Smooth muscle cell (in vitro differentiated cells): ENCODE measurements around the gene NEXN. TPM values are rescaled to one million over a fixed set of nuclear protein-coding genes. Genes with fewer than 3 reads are reported as not detected.

Experiments
- DNase-seq: peaks from one replicate; lab custom pipeline; 2025; ENCODE audit not compliant: unreplicated experiment; lab: John Stamatoyannopoulos, UW
- H2AFZ ChIP-seq: fragments of 200-600 bp; sonication (generic); 2 replicates; pipeline ENCODE4 v1.6.0; 2016; ENCODE audit warnings: antibody characterized with exemption, low read depth, mild to moderate bottlenecking
- H3F3A ChIP-seq: fragments of 200-600 bp; sonication (generic); 2 replicates; pipeline ENCODE4 v1.6.0; 2017; ENCODE audit warnings: antibody characterized with exemption, low read depth
- H3K27ac ChIP-seq: fragments of 200-600 bp; sonication (generic); 2 replicates; pipeline ENCODE4 v1.5.1; 2016; ENCODE audit warnings: low read depth, mild to moderate bottlenecking
- H3K27me3 ChIP-seq: fragments of 200-600 bp; sonication (generic); 2 replicates; pipeline ENCODE4 v1.6.1; 2016; ENCODE audit warnings: low read depth, mild to moderate bottlenecking
- H3K36me3 ChIP-seq: fragments of 200-600 bp; sonication (generic); 2 replicates; pipeline ENCODE4 v1.5.1; 2016; ENCODE audit warnings: low read depth
- H3K4me1 ChIP-seq: fragments of 200-600 bp; sonication (generic); 2 replicates; pipeline ENCODE4 v1.5.1; 2016; ENCODE audit warnings: low read depth
- H3K4me2 ChIP-seq: fragments of 200-600 bp; sonication (generic); 2 replicates; pipeline ENCODE4 v1.6.0; 2016; ENCODE audit warnings: mild to moderate bottlenecking
- H3K4me3 ChIP-seq: fragments of 200-600 bp; sonication (generic); 2 replicates; pipeline ENCODE4 v1.5.1; 2016; ENCODE audit warnings: mild to moderate bottlenecking
- H3K79me2 ChIP-seq: fragments of 200-600 bp; sonication (generic); 2 replicates; pipeline ENCODE4 v1.6.0; 2016; ENCODE audit warnings: low read depth, mild to moderate bottlenecking
- H3K9ac ChIP-seq: fragments of 200-600 bp; sonication (generic); 2 replicates; pipeline ENCODE4 v1.6.0; 2016; ENCODE audit warnings: low read depth
- H3K9me3 ChIP-seq: fragments of 200-600 bp; sonication (generic); replicated peaks from 2 replicates; pipeline ENCODE4 v1.5.1; 2016; ENCODE audit warnings: low read depth
- H4K20me1 ChIP-seq: fragments of 200-600 bp; sonication (generic); 2 replicates; pipeline ENCODE4 v1.6.0; 2016; ENCODE audit warnings: low read depth
- CTCF ChIP-seq: fragments of 200-600 bp; sonication (generic); IDR thresholded peaks from 2 replicates; pipeline ENCODE4 v1.5.1; 2017; ENCODE audit warnings: borderline replicate concordance, mild to moderate bottlenecking, antibody characterized with exemption; ENCODE audit not compliant: insufficient read depth, poor library complexity, severe bottlenecking
- WGBS: methylation state at CpG from one replicate; pipeline ENCODE4 v1.1.7; 2016; ENCODE audit warnings: low lambda C conversion rate; 5-methylcytosine and 5-hydroxymethylcytosine counted together
- polyA plus RNA-seq: library from polyadenylated mRNA; unstranded; fragments of >200 nt; fragmentation: Nextera tagmentation; extraction: Ambion mirVana; gene quantifications from 2 replicates; pipeline ENCODE4 v1.2.1, GENCODE V29; 2016
- total RNA-seq: library from RNA; depleted of rRNA; stranded (reverse); fragments of >200 nt; gene quantifications from 2 replicates; pipeline ENCODE4 v1.2.3, GENCODE V29; 2014

Gene NEXN
- total and polyA plus RNA-seq, 2 experiments from 2014 or later, result 12.5 to 20.2 TPM

GRCh38 chr1:77899647-77900320, 11.4 kb downstream of the NEXN start:
- 86% methylated on average over 4 of the region's 4 CpGs for WGBS
- Histone ChIP-seq H4K20me1 (peaks cover 36% of the 10 kb centered on the region), H3K9ac (no peak overlapping the region), H2AFZ (no peak overlapping the region), H3K79me2 (peaks cover 41% of the 10 kb centered on the region), H3F3A (no peaks in the 10 kb centered on the region), H3K4me1 (no peaks in the 10 kb centered on the region), H3K27ac (no peak overlapping the region), H3K9me3 (no peaks in the 10 kb centered on the region), H3K27me3 (no peaks in the 10 kb centered on the region), H3K4me3 (no peak overlapping the region), H3K36me3 (no peaks in the 10 kb centered on the region), H3K4me2 (no peak overlapping the region)
- no peak for DNase-seq
- no peak for TF ChIP-seq CTCF

- peaks cover 29% of the 10 kb centered on the region for H4K20me1 ChIP-seq
- DNase-seq, result no peak
- H3K79me2 ChIP-seq, result peaks cover 36% of the 10 kb centered on the region
- H3K36me3 ChIP-seq, result no peaks in the 10 kb centered on the region
- no peaks in the 10 kb centered on the region for H3K4me1 ChIP-seq
- peak; percentile 36 for TF ChIP-seq CTCF
- H3K27ac ChIP-seq, result no peak overlapping the region
- H3K9me3 ChIP-seq, result no peaks in the 10 kb centered on the region
- no peak overlapping the region for H3K9ac ChIP-seq
- no peaks in the 10 kb centered on the region for H3F3A ChIP-seq
- 49% methylated on average over 4 of the region's 4 CpGs for WGBS
- H2AFZ ChIP-seq, result no peak overlapping the region
- no peaks in the 10 kb centered on the region for H3K27me3 ChIP-seq
- no peak overlapping the region for H3K4me3 ChIP-seq
- H3K4me2 ChIP-seq, result no peak overlapping the region
Observed at GRCh38 chr1:77900687-77901293, 12.4 kb downstream of the NEXN start.

GRCh38 chr1:77905603-77906002, 17.2 kb downstream of the NEXN start:
- H4K20me1 ChIP-seq, result peaks cover 32% of the 10 kb centered on the region
- no peaks in the 10 kb centered on the region for H3K9me3 ChIP-seq
- H3K4me3 ChIP-seq, result no peak overlapping the region
- 88% methylated on average over 1 of the region's 1 CpG for WGBS
- H3F3A ChIP-seq, result no peaks in the 10 kb centered on the region
- H3K4me1 ChIP-seq, result no peaks in the 10 kb centered on the region
- no peaks in the 10 kb centered on the region for H3K36me3 ChIP-seq
- H3K27me3 ChIP-seq, result no peaks in the 10 kb centered on the region
- no peak for TF ChIP-seq CTCF
- no peak overlapping the region for H3K9ac ChIP-seq
- H3K4me2 ChIP-seq, result no peak overlapping the region
- H2AFZ ChIP-seq, result no peak overlapping the region
- H3K27ac ChIP-seq, result no peak overlapping the region
- peaks cover 42% of the 10 kb centered on the region for H3K79me2 ChIP-seq
- no peak for DNase-seq

GRCh38 chr1:77906019-77906545, 17.7 kb downstream of the NEXN start:
- Histone ChIP-seq H3K4me2 (no peak overlapping the region), H3K4me1 (no peaks in the 10 kb centered on the region), H3K9me3 (no peaks in the 10 kb centered on the region), H3K27ac (no peak overlapping the region), H2AFZ (no peak overlapping the region), H4K20me1 (peaks cover 27% of the 10 kb centered on the region), H3F3A (no peaks in the 10 kb centered on the region), H3K79me2 (peaks cover 39% of the 10 kb centered on the region), H3K4me3 (no peak overlapping the region), H3K9ac (no peak overlapping the region), H3K27me3 (no peaks in the 10 kb centered on the region), H3K36me3 (no peaks in the 10 kb centered on the region)
- DNase-seq, result no peak
- no peak for TF ChIP-seq CTCF
- WGBS, result 94% methylated on average over 2 of the region's 2 CpGs
